ENCODE data around the gene WLS. TPM values are rescaled to one million over a fixed set of nuclear protein-coding genes. Genes with fewer than 3 reads are reported as not detected.

The WLS gene
- total RNA-seq, 1 donor from 2014 or later = 1.5 TPM

- Mint-ChIP-seq H3K4me1 (ENCODE audit: low read depth, unreplicated experiment) (no peaks in the 10 kb centered on the region), H3K27me3 (ENCODE audit: unreplicated experiment) (no peaks in the 10 kb centered on the region), H3K27ac (ENCODE audit: unreplicated experiment) (no peak overlapping the region), H3K36me3 (ENCODE audit: unreplicated experiment) (no peaks in the 10 kb centered on the region), H3K4me3 (ENCODE audit: unreplicated experiment) (no peak overlapping the region), H3K9me3 (ENCODE audit: unreplicated experiment) (no peaks in the 10 kb centered on the region)
- no peak for TF ChIP-seq CTCF (IDR thresholded peaks at IDR 0.05; ENCODE audit: partially characterized antibody, unreplicated experiment)
- no peak for DNase-seq
Observed at GRCh38 chr1:68255301-68255700, 23.0 kb upstream of the WLS start.

GRCh38 chr1:68254667-68255226 lies 22.4 kb upstream of the WLS start:
- DNase-seq = no peak
- Mint-ChIP-seq H3K36me3 (ENCODE audit: unreplicated experiment) (no peaks in the 10 kb centered on the region), H3K9me3 (ENCODE audit: unreplicated experiment) (no peaks in the 10 kb centered on the region), H3K4me1 (ENCODE audit: low read depth, unreplicated experiment) (no peaks in the 10 kb centered on the region), H3K27ac (ENCODE audit: unreplicated experiment) (no peak overlapping the region), H3K4me3 (ENCODE audit: unreplicated experiment) (no peak overlapping the region), H3K27me3 (ENCODE audit: unreplicated experiment) (no peaks in the 10 kb centered on the region)
- TF ChIP-seq CTCF (IDR thresholded peaks at IDR 0.05; ENCODE audit: partially characterized antibody, unreplicated experiment) = no peak

- Mint-ChIP-seq H3K36me3 (ENCODE audit: unreplicated experiment) (no peaks in the 10 kb centered on the region), H3K27ac (ENCODE audit: unreplicated experiment) (no peak overlapping the region), H3K9me3 (ENCODE audit: unreplicated experiment) (no peaks in the 10 kb centered on the region), H3K4me1 (ENCODE audit: low read depth, unreplicated experiment) (no peaks in the 10 kb centered on the region), H3K4me3 (ENCODE audit: unreplicated experiment) (no peak overlapping the region), H3K27me3 (ENCODE audit: unreplicated experiment) (peaks cover 10% of the 10 kb centered on the region)
- TF ChIP-seq CTCF (IDR thresholded peaks at IDR 0.05; ENCODE audit: partially characterized antibody, unreplicated experiment) = no peak
- no peak for DNase-seq
Observed at GRCh38 chr1:68237040-68237439, 4.7 kb upstream of the WLS start.

GRCh38 chr1:68234094-68234493 lies 1.8 kb upstream of the WLS start:
- no peak for TF ChIP-seq CTCF (IDR thresholded peaks at IDR 0.05; ENCODE audit: partially characterized antibody, unreplicated experiment)
- Mint-ChIP-seq H3K36me3 (ENCODE audit: unreplicated experiment) (no peaks in the 10 kb centered on the region), H3K27me3 (ENCODE audit: unreplicated experiment) (peaks cover 19% of the 10 kb centered on the region), H3K9me3 (ENCODE audit: unreplicated experiment) (no peaks in the 10 kb centered on the region), H3K4me1 (ENCODE audit: low read depth, unreplicated experiment) (peaks cover 6% of the 10 kb centered on the region), H3K4me3 (ENCODE audit: unreplicated experiment) (no peak overlapping the region), H3K27ac (ENCODE audit: unreplicated experiment) (no peak overlapping the region)
- no peak for DNase-seq

GRCh38 chr1:68233202-68233601 lies 879 bp upstream of the WLS start:
- Mint-ChIP-seq H3K4me1 (ENCODE audit: low read depth, unreplicated experiment) (peaks cover 6% of the 10 kb centered on the region), H3K9me3 (ENCODE audit: unreplicated experiment) (no peaks in the 10 kb centered on the region), H3K36me3 (ENCODE audit: unreplicated experiment) (no peaks in the 10 kb centered on the region), H3K27ac (ENCODE audit: unreplicated experiment) (no peak overlapping the region), H3K4me3 (ENCODE audit: unreplicated experiment) (peak overlapping the region; percentile 84), H3K27me3 (ENCODE audit: unreplicated experiment) (peaks cover 19% of the 10 kb centered on the region)
- TF ChIP-seq CTCF (IDR thresholded peaks at IDR 0.05; ENCODE audit: partially characterized antibody, unreplicated experiment) = no peak
- DNase-seq = no peak
